ENCODE results near the gene ACTL6B. TPM values are rescaled to one million over a fixed set of nuclear protein-coding genes. Genes with fewer than 3 reads are reported as not detected.

ACTL6B gene
- total and polyA plus RNA-seq, 8 donors = 0.23 to 7.7 (median 0.62) TPM

DNA sequence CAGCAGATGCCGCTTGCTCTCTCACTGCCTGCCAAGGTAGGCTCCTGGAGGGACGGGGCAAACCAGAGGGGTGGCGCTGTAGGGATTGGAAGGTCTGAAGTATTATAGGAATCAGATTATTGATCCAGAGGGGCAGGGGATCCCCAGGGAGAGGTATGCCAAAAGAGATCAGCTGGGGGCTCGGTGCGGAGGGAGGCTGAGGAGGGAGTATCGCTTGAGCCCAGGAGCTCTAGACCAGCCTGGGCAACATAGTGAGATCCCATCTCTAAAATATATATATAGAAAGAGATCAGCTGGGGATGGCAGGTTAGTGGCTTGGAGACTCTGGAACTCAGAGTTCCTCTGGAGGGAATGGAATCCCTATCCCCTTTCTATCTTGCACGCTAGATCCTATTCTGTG lies 61.1 kb downstream of the ACTL6B start:
- WGBS, 2 donors = 94 to 97% methylated on average over 7 of the region's 7 CpGs
- TF ChIP-seq, protein P1, sequence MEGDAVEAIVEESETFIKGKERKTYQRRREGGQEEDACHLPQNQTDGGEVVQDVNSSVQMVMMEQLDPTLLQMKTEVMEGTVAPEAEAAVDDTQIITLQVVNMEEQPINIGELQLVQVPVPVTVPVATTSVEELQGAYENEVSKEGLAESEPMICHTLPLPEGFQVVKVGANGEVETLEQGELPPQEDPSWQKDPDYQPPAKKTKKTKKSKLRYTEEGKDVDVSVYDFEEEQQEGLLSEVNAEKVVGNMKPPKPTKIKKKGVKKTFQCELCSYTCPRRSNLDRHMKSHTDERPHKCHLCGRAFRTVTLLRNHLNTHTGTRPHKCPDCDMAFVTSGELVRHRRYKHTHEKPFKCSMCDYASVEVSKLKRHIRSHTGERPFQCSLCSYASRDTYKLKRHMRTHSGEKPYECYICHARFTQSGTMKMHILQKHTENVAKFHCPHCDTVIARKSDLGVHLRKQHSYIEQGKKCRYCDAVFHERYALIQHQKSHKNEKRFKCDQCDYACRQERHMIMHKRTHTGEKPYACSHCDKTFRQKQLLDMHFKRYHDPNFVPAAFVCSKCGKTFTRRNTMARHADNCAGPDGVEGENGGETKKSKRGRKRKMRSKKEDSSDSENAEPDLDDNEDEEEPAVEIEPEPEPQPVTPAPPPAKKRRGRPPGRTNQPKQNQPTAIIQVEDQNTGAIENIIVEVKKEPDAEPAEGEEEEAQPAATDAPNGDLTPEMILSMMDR (IDR thresholded peaks at IDR 0.05) = no peak
- intact Hi-C loops (cut with DNase I) = no loop called here
- H3K27ac ChIP-seq = no peak overlapping the region
- no peaks in the 10 kb centered on the region for H3K27me3 ChIP-seq
- FAIRE-seq (no peak), ATAC-seq (no peak), DNase-seq (no peak)
- no peaks in the 10 kb centered on the region for H3K36me3 ChIP-seq
- H3K4me1 ChIP-seq = no peaks in the 10 kb centered on the region
- no peak overlapping the region for H3K4me3 ChIP-seq
- no peaks in the 10 kb centered on the region for H3K9me3 ChIP-seq

Other genes with a start within 250 kb of the ACTL6B start
- gene ZCWPW1, start 227.7 kb downstream of the ACTL6B start, total RNA-seq = 1 to 10 TPM; 1.6 to 3.0 (median 2.0) TPM
- gene ZCWPW1, start 227.7 kb downstream of the ACTL6B start, polyA plus RNA-seq = 10 to 100 TPM in 1 of 2 donors, 1 to 10 TPM in 1; 8.0 to 18.9 TPM
- 10 to 100 TPM; 11.1 to 17.5 (median 15.2) TPM for gene MEPCE, start 226.6 kb downstream of the ACTL6B start, total RNA-seq
- gene MEPCE, start 226.6 kb downstream of the ACTL6B start, polyA plus RNA-seq = 10 to 100 TPM; 18.0 to 20.7 TPM
- gene PPP1R35, start 220.0 kb downstream of the ACTL6B start, total RNA-seq = 10 to 100 TPM; 10.8 to 18.9 (median 14.5) TPM
- gene PPP1R35, start 220.0 kb downstream of the ACTL6B start, polyA plus RNA-seq = 10 to 100 TPM; 60.4 to 65.8 TPM
- under 1 TPM in 2 of 6 donors, not detected in 4; 0.24 to 0.28 TPM for gene SPACDR, start 192.2 kb downstream of the ACTL6B start, total RNA-seq
- under 1 TPM; 0.34 to 0.68 TPM for gene SPACDR, start 192.2 kb downstream of the ACTL6B start, polyA plus RNA-seq
- gene TSC22D4, start 177.2 kb downstream of the ACTL6B start, total RNA-seq = 10 to 100 TPM; 17.4 to 36.8 (median 19.8) TPM
- gene TSC22D4, start 177.2 kb downstream of the ACTL6B start, polyA plus RNA-seq = 10 to 100 TPM; 37.1 to 44.6 TPM
- 1 to 10 TPM in 1 of 6 donors, under 1 TPM in 5; 0.25 to 1.1 (median 0.81) TPM for gene NYAP1, start 172.5 kb downstream of the ACTL6B start, total RNA-seq
- gene NYAP1, start 172.5 kb downstream of the ACTL6B start, polyA plus RNA-seq = 1 to 10 TPM; 3.7 to 4.8 TPM
- 10 to 100 TPM; 13.6 to 33.1 (median 21.4) TPM for gene AGFG2, start 117.2 kb downstream of the ACTL6B start, total RNA-seq
- 10 to 100 TPM; 24.5 to 41.0 TPM for gene AGFG2, start 117.2 kb downstream of the ACTL6B start, polyA plus RNA-seq
- gene SAP25, start 82.5 kb downstream of the ACTL6B start, total RNA-seq = 1 to 10 TPM in 3 of 6 donors, under 1 TPM in 3; 0.39 to 7.5 (median 1.0) TPM
- gene SAP25, start 82.5 kb downstream of the ACTL6B start, polyA plus RNA-seq = 10 to 100 TPM; 14.7 to 17.8 TPM
- 10 to 100 TPM; 16.4 to 40.7 (median 23.3) TPM for gene LRCH4, start 70.3 kb downstream of the ACTL6B start, total RNA-seq
- 100 to 1,000 TPM in 1 of 2 donors, 10 to 100 TPM in 1; 78.5 to 106 TPM for gene LRCH4, start 70.3 kb downstream of the ACTL6B start, polyA plus RNA-seq
- gene FBXO24, start 70.1 kb downstream of the ACTL6B start, total RNA-seq = under 1 TPM; 0.31 to 0.88 (median 0.63) TPM
- gene FBXO24, start 70.1 kb downstream of the ACTL6B start, polyA plus RNA-seq = 1 to 10 TPM; 1.9 to 2.0 TPM
- gene PCOLCE, start 54.1 kb downstream of the ACTL6B start, total RNA-seq = 10 to 100 TPM in 3 of 6 donors, 1 to 10 TPM in 3; 5.7 to 49.7 (median 15.6) TPM
- gene PCOLCE, start 54.1 kb downstream of the ACTL6B start, polyA plus RNA-seq = 10 to 100 TPM; 31.7 to 39.0 TPM
- 10 to 100 TPM in 3 of 6 donors, 1 to 10 TPM in 3; 6.8 to 10.7 (median 9.0) TPM for gene MOSPD3, start 43.9 kb downstream of the ACTL6B start, total RNA-seq
- gene MOSPD3, start 43.9 kb downstream of the ACTL6B start, polyA plus RNA-seq = 10 to 100 TPM; 14.8 to 19.7 TPM
- 1 to 10 TPM in 3 of 6 donors, under 1 TPM in 3; 0.28 to 1.2 (median 0.76) TPM for gene TFR2, start 14.9 kb downstream of the ACTL6B start, total RNA-seq
- gene TFR2, start 14.9 kb downstream of the ACTL6B start, polyA plus RNA-seq = 1 to 10 TPM; 1.1 to 1.2 TPM
- gene GNB2, start 17.3 kb upstream of the ACTL6B start, total RNA-seq = 100 to 1,000 TPM in 5 of 6 donors, 10 to 100 TPM in 1; 84.7 to 118 (median 104) TPM
- 100 to 1,000 TPM in 1 of 2 donors, 10 to 100 TPM in 1; 82.2 to 151 TPM for gene GNB2, start 17.3 kb upstream of the ACTL6B start, polyA plus RNA-seq
- 10 to 100 TPM; 19.2 to 33.9 (median 26.9) TPM for gene GIGYF1, start 37.8 kb upstream of the ACTL6B start, total RNA-seq
- 10 to 100 TPM; 48.8 to 76.2 TPM for gene GIGYF1, start 37.8 kb upstream of the ACTL6B start, polyA plus RNA-seq
- gene POP7, start 49.7 kb upstream of the ACTL6B start, total RNA-seq = 10 to 100 TPM; 10.5 to 19.2 (median 13.8) TPM
- 10 to 100 TPM; 20.5 to 26.1 TPM for gene POP7, start 49.7 kb upstream of the ACTL6B start, polyA plus RNA-seq
- 1 to 10 TPM; 1.6 to 5.5 (median 3.9) TPM for gene EPO, start 64.0 kb upstream of the ACTL6B start, total RNA-seq
- 1 to 10 TPM; 1.8 to 5.9 TPM for gene EPO, start 64.0 kb upstream of the ACTL6B start, polyA plus RNA-seq
- gene ZAN, start 77.1 kb upstream of the ACTL6B start, total RNA-seq = under 1 TPM in 3 of 6 donors, not detected in 3; 0.03 to 0.05 (median 0.03) TPM
- gene ZAN, start 77.1 kb upstream of the ACTL6B start, polyA plus RNA-seq = under 1 TPM; 0.02 to 0.04 TPM
- gene EPHB4, start 171.1 kb upstream of the ACTL6B start, total RNA-seq = 10 to 100 TPM; 21.8 to 32.9 (median 27.5) TPM
- 10 to 100 TPM; 15.8 to 20.5 TPM for gene EPHB4, start 171.1 kb upstream of the ACTL6B start, polyA plus RNA-seq
- 10 to 100 TPM; 11.9 to 20.8 (median 13.9) TPM for gene SLC12A9, start 196.3 kb upstream of the ACTL6B start, total RNA-seq
- 10 to 100 TPM; 34.4 to 34.6 TPM for gene SLC12A9, start 196.3 kb upstream of the ACTL6B start, polyA plus RNA-seq
- 10 to 100 TPM; 24.1 to 36.6 (median 33.1) TPM for gene TRIP6, start 210.9 kb upstream of the ACTL6B start, total RNA-seq
- 10 to 100 TPM; 41.7 to 57.6 TPM for gene TRIP6, start 210.9 kb upstream of the ACTL6B start, polyA plus RNA-seq
- 10 to 100 TPM; 39.2 to 83.5 (median 50.0) TPM for gene SRRT, start 218.7 kb upstream of the ACTL6B start, total RNA-seq
- gene SRRT, start 218.7 kb upstream of the ACTL6B start, polyA plus RNA-seq = 100 to 1,000 TPM; 139 to 179 TPM
- 1 to 10 TPM in 5 of 6 donors, under 1 TPM in 1; 0.83 to 3.2 (median 2.1) TPM for gene UFSP1, start 233.3 kb upstream of the ACTL6B start, total RNA-seq
- 1 to 10 TPM; 5.2 to 6.3 TPM for gene UFSP1, start 233.3 kb upstream of the ACTL6B start, polyA plus RNA-seq
- gene ACHE, start 239.4 kb upstream of the ACTL6B start, total RNA-seq = 10 to 100 TPM in 1 of 6 donors, 1 to 10 TPM in 5; 1.2 to 10.9 (median 3.3) TPM
- gene ACHE, start 239.4 kb upstream of the ACTL6B start, polyA plus RNA-seq = 1 to 10 TPM; 2.2 to 4.1 TPM